Heart left ventricle (tissue), 13 donors: ENCODE measurements around the gene LNX1.

Source experiments
- CTCF ChIP-seq, 12 donors: fragments of 200-600 bp; sonication (generic) in 4 of 12; IDR thresholded peaks; one replicate each; pipeline versions ENCODE4 v1.5.0 to v1.8.0; 2018 to 2022; ENCODE audit warnings: antibody characterized with exemption in 12 of 12, mild to moderate bottlenecking in 5 of 12
- POLR2A ChIP-seq, 2 donors: fragments of 450-650 bp; IDR thresholded peaks; one replicate each; pipeline ENCODE4 v1.6.1; 2017; ENCODE audit warnings: antibody characterized with exemption in 2 of 2, mild to moderate bottlenecking in 2 of 2, moderate library complexity in 2 of 2
- donor health status: ischemic (EF 13 %, LVEDD 7.1; RV severe dilation, severe dysfunction).
- donor health status: DM: no; HTN: yes; CAD: no.
- donor health status: DM: no; HTN: no; CAD: no.
- donor health status: ischemic (EF 25% LVEDD 6.9; RV normal size, moderate dysfunction).
- donor health status: ischemic (EF 25% LVEDD 5.7; RV mildly dilated, moderate dysfunction).
- donor health status: ischemic (EF 35%, LVEDD 5.7; RV mildly dilated, moderate dysfunction).
- donor health status: nonischemic (EF 11% LVEDD 7.7; RV severe dilation, severe dysfunction).
- donor health status: DM: yes; HTN: yes; CAD: no.
- donor health status: PGD.
- donor health status: ischemic (EF 29% LVEDD 5.4; RV normal size, mild dysfunction).
- donor health status: nonischemic (EF 23%, LVEDD 6.1; RV moderate dilation, normal function).

GRCh38 chr4:53490161-53490956 is 100.9 kb downstream of the LNX1 start:
- TF ChIP-seq CTCF (IDR thresholded peaks at IDR 0.05) (no peak), POLR2A (IDR thresholded peaks at IDR 0.05) (no peak)
